Naive thymus-derived CD4-positive, alpha-beta T cell (primary cell): ENCODE measurements around the gene RARRES1. TPM values are rescaled to one million over a fixed set of nuclear protein-coding genes. Genes with fewer than 3 reads are reported as not detected.

Experiments used
- ATAC-seq: fragments of 150-1000 bp; cut with Tn5 transposase; 2 replicates; pipeline ENCODE4 v1.10.0; 2021; ENCODE audit warnings: mild to moderate bottlenecking, moderate library complexity
- CTCF ChIA-PET: fragments of 350-600 bp; sonication (Branson Sonifier 250); formaldehyde crosslinking; loops from one replicate; lab custom pipeline; 2021; ENCODE audit warnings: antibody characterized with exemption; lab: Charles Lee
- POLR2A ChIA-PET: fragments of 350-600 bp; sonication (Branson Sonifier 250); formaldehyde crosslinking; loops from one replicate; lab custom pipeline; 2021; ENCODE audit warnings: antibody characterized with exemption, inconsistent platforms; lab: Charles Lee
- DNase-seq, 9 donors: peaks; one replicate each; pipeline versions ENCODE4 v3.0.0 to v3.0.0-alpha.2; 2020 to 2022; ENCODE audit warnings: mixed read lengths in 1 of 9
- H3K27ac ChIP-seq: one replicate; pipeline ENCODE4 v1.7.0; 2013; ENCODE audit warnings: mild to moderate bottlenecking, low read depth, low read length, moderate library complexity
- H3K27me3 ChIP-seq, 2 donors: one replicate each; pipeline ENCODE4 v1.7.0; 2013; ENCODE audit warnings: low read length in 2 of 2, mild to moderate bottlenecking in 2 of 2, moderate library complexity in 2 of 2; ENCODE audit not compliant: control insufficient read depth in 2 of 2, insufficient read depth in 2 of 2
- H3K36me3 ChIP-seq, 3 experiments: 1 replicate in 2 of 3; 2 replicates in 1 of 3; pipeline ENCODE4 v1.7.0; 2013; ENCODE audit warnings: low read length in 3 of 3, mild to moderate bottlenecking in 3 of 3, moderate library complexity in 1 of 3; ENCODE audit not compliant: insufficient read depth in 3 of 3, control insufficient read depth in 2 of 3
- H3K4me1 ChIP-seq, 2 donors: one replicate each; pipeline ENCODE4 v1.7.0; 2013; ENCODE audit warnings: low read length in 2 of 2, mild to moderate bottlenecking in 2 of 2, moderate library complexity in 1 of 2; ENCODE audit not compliant: control insufficient read depth in 2 of 2, insufficient read depth in 2 of 2
- H3K4me3 ChIP-seq: 2 replicates; pipeline ENCODE4 v1.7.0; 2013; ENCODE audit warnings: mild to moderate bottlenecking, low read length
- H3K9me3 ChIP-seq, 3 experiments: 1 replicate in 2 of 3; 2 replicates in 1 of 3; pipeline ENCODE4 v1.7.0; 2013; ENCODE audit warnings: low read length in 3 of 3; ENCODE audit not compliant: control insufficient read depth in 2 of 3
- H3K27ac Mint-ChIP-seq, 9 donors: one replicate each; pipeline ENCODE4 v1.8.0; 2020 to 2022; ENCODE audit warnings: mixed read lengths in 9 of 9, mild to moderate bottlenecking in 8 of 9, moderate library complexity in 5 of 9, inconsistent platforms in 2 of 9
- H3K27me3 Mint-ChIP-seq, 5 donors: one replicate each; pipeline ENCODE4 v1.8.0; 2021 to 2022; ENCODE audit warnings: mixed read lengths in 5 of 5, mild to moderate bottlenecking in 1 of 5
- H3K36me3 Mint-ChIP-seq, 5 donors: one replicate each; pipeline ENCODE4 v1.8.0; 2020 to 2022; ENCODE audit warnings: mixed read lengths in 5 of 5, mild to moderate bottlenecking in 3 of 5, inconsistent platforms in 1 of 5
- H3K4me1 Mint-ChIP-seq, 7 donors: one replicate each; pipeline ENCODE4 v1.8.0; 2020 to 2022; ENCODE audit warnings: mixed read lengths in 7 of 7, mild to moderate bottlenecking in 3 of 7, inconsistent platforms in 1 of 7
- H3K4me3 Mint-ChIP-seq, 10 donors: one replicate each; pipeline ENCODE4 v1.8.0; 2020 to 2022; ENCODE audit warnings: mild to moderate bottlenecking in 10 of 10, mixed read lengths in 10 of 10, moderate library complexity in 6 of 10, inconsistent platforms in 2 of 10
- H3K9me3 Mint-ChIP-seq, 11 donors: one replicate each; pipeline ENCODE4 v1.8.0; 2020 to 2022; ENCODE audit warnings: mixed read lengths in 11 of 11, mild to moderate bottlenecking in 4 of 11, inconsistent platforms in 1 of 11, moderate library complexity in 1 of 11
- intact Hi-C, 2 donors: fragments of 100-400 bp; cut with micrococcal nuclease; formaldehyde crosslinking; loops; one replicate each; pipeline ENCODE4 v1.15.1; 2023
- polyA plus RNA-seq, 2 donors: library from polyadenylated mRNA; unstranded; fragments of 300-500 nt; fragmentation: Illumina TruSeq; gene quantifications; one replicate each; pipeline ENCODE4 v1.2.3, GENCODE V29; 2021
- total RNA-seq, 6 experiments: library from RNA in 5 of 6; stranded (reverse) in 5 of 6; gene quantifications; 1 replicate in 5 of 6; 2 replicates in 1 of 6; pipeline ENCODE4 v1.2.3 and lab custom pipeline; 2021 to 2026

Gene RARRES1
- total and polyA plus RNA-seq, 7 experiments from 2014 or later = not detected

GRCh38 chr3:158737410-158737809 lies 5.2 kb upstream of the RARRES1 start:
- Mint-ChIP-seq H3K9me3 (peaks cover 0 to 14% (median 3%) of the 10 kb centered on the region in 11 donors), H3K27ac (no peak overlapping the region), H3K27me3 (no peaks in the 10 kb centered on the region), H3K4me1 (peaks cover 6 to 23% (median 13%) of the 10 kb centered on the region in 7 donors), H3K4me3 (no peak overlapping the region), H3K36me3 (peaks cover 0 to 18% (median 4%) of the 10 kb centered on the region in 5 donors)
- CTCF ChIA-PET = no interaction called here
- POLR2A ChIA-PET = no interaction called here
- peaks cover 0 to 5% of the 10 kb centered on the region in 2 donors for H3K4me1 ChIP-seq
- intact Hi-C loops = no loop called here
- no peaks in the 10 kb centered on the region for H3K36me3 ChIP-seq
- ATAC-seq (no peak), DNase-seq (no peak)
- peaks cover 0 to 4% (median 0%) of the 10 kb centered on the region in 3 experiments for H3K9me3 ChIP-seq
- no peaks in the 10 kb centered on the region for H3K27me3 ChIP-seq
- no peak overlapping the region for H3K4me3 ChIP-seq
- H3K27ac ChIP-seq = no peak overlapping the region

- peaks cover 0 to 10% (median 6%) of the 10 kb centered on the region in 7 donors for H3K4me1 Mint-ChIP-seq
- H3K36me3 Mint-ChIP-seq = peaks cover 0 to 18% (median 4%) of the 10 kb centered on the region in 5 donors
- POLR2A ChIA-PET = no interaction called here
- H3K4me1 ChIP-seq = no peaks in the 10 kb centered on the region
- H3K36me3 ChIP-seq = no peaks in the 10 kb centered on the region
- no peak for DNase-seq
- intact Hi-C loops = no loop called here
- H3K27ac Mint-ChIP-seq = no peak overlapping the region
- H3K9me3 ChIP-seq = peaks cover 0 to 4% (median 0%) of the 10 kb centered on the region in 3 experiments
- no peak overlapping the region for H3K27ac ChIP-seq
- CTCF ChIA-PET = no interaction called here
- H3K4me3 ChIP-seq = no peak overlapping the region
- ATAC-seq = no peak
- peaks cover 0 to 4% (median 0%) of the 10 kb centered on the region in 5 donors for H3K27me3 Mint-ChIP-seq
- H3K4me3 Mint-ChIP-seq = no peak overlapping the region
- no peaks in the 10 kb centered on the region for H3K27me3 ChIP-seq
- peaks cover 0 to 14% (median 3%) of the 10 kb centered on the region in 11 donors for H3K9me3 Mint-ChIP-seq
These were observed 3.2 kb upstream of the RARRES1 start for GRCh38 chr3:158735296-158736033.

DNA sequence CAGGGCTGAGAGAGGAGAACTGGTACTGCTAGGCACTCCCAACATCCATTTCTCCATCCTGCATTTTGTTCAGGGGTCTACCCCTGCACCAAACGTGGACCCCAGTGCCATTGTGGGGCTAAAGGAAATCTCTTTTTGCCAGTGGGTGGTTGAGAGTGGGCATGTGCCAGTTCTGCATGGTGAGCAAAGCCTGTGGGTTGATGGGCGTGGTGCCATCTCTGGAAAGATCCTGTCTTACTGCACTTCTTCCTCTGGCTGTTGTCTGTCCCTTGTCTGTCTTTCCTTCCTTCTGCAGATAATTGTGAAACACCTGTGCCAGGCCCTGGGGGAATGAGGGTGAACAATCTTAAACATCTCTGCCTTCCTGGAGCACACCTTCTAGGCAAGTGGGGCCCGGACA lies 1.4 kb upstream of the RARRES1 start:
- ChIA-PET POLR2A (no interaction called here), CTCF (no interaction called here)
- no peaks in the 10 kb centered on the region for H3K4me1 ChIP-seq
- intact Hi-C loops = no loop called here
- H3K4me3 Mint-ChIP-seq = peak overlapping the region in 9 of 10 donors; percentile 6 to 71 (median 50)
- no peak overlapping the region for H3K4me3 ChIP-seq
- peaks cover 0 to 4% (median 0%) of the 10 kb centered on the region in 3 experiments for H3K9me3 ChIP-seq
- peaks cover 0 to 18% (median 4%) of the 10 kb centered on the region in 5 donors for H3K36me3 Mint-ChIP-seq
- ATAC-seq (no peak), DNase-seq (no peak)
- H3K27me3 ChIP-seq = no peaks in the 10 kb centered on the region
- no peaks in the 10 kb centered on the region for H3K36me3 ChIP-seq
- H3K27me3 Mint-ChIP-seq = peaks cover 0 to 4% (median 0%) of the 10 kb centered on the region in 5 donors
- H3K27ac ChIP-seq = no peak overlapping the region
- H3K27ac Mint-ChIP-seq = no peak overlapping the region
- peaks cover 0 to 14% (median 3%) of the 10 kb centered on the region in 11 donors for H3K9me3 Mint-ChIP-seq
- H3K4me1 Mint-ChIP-seq = peaks cover 0 to 13% (median 6%) of the 10 kb centered on the region in 7 donors

GRCh38 chr3:158732856-158733200 lies 571 bp upstream of the RARRES1 start:
- ChIA-PET CTCF (no interaction called here), POLR2A (no interaction called here)
- Mint-ChIP-seq H3K27ac (no peak overlapping the region), H3K4me1 (peaks cover 0 to 18% (median 11%) of the 10 kb centered on the region in 7 donors), H3K9me3 (peaks cover 0 to 14% (median 3%) of the 10 kb centered on the region in 11 donors), H3K36me3 (peaks cover 0 to 18% (median 2%) of the 10 kb centered on the region in 5 donors), H3K4me3 (peak overlapping the region in 6 of 10 donors; percentile 6 to 71 (median 32)), H3K27me3 (peaks cover 0 to 4% (median 0%) of the 10 kb centered on the region in 5 donors)
- Histone ChIP-seq H3K4me3 (no peak overlapping the region), H3K4me1 (no peaks in the 10 kb centered on the region), H3K27ac (no peak overlapping the region), H3K27me3 (no peaks in the 10 kb centered on the region), H3K36me3 (no peaks in the 10 kb centered on the region), H3K9me3 (peaks cover 0 to 4% (median 0%) of the 10 kb centered on the region in 3 experiments)
- no peak for ATAC-seq
- intact Hi-C loops = no loop called here
- DNase-seq = no peak

GRCh38 chr3:158731486-158731885 lies 771 bp downstream of the RARRES1 start:
- H3K4me3 ChIP-seq = peak overlapping the region; percentile 30

DNA sequence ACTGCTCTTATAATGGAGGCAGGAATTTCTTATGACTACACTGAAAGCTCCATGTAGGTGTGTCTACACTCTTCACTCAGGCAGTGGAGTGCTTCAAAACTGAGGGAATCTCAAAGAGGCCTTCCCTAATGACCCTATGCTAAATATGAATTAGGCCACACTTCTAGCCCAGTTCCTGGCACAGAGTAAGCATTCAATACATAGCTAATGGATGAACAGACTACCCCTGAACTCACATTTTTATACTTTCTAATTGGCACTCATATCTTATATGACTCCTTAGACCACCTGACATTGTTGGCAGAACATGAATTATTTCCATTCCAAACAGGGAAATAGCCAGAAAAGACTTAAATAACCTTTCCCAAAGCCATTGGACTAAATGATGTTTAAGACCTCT lies 3.4 kb downstream of the RARRES1 start:
- Mint-ChIP-seq H3K27ac (no peak overlapping the region), H3K4me3 (peak overlapping the region in 1 of 10 donors; percentile 19), H3K36me3 (peaks cover 0 to 3% (median 0%) of the 10 kb centered on the region in 5 donors), H3K27me3 (peaks cover 0 to 4% (median 0%) of the 10 kb centered on the region in 5 donors), H3K4me1 (peaks cover 0 to 50% (median 18%) of the 10 kb centered on the region in 7 donors), H3K9me3 (peaks cover 0 to 1% (median 0%) of the 10 kb centered on the region in 11 donors)
- ChIA-PET POLR2A (no interaction called here), CTCF (interaction anchor here (0.6 to 4.7 kb wide), 5 partner anchors 11 to 63 kb away, joined by 3 to 42 read pairs (median 5); no protein-coding TSS in a partner anchor)
- H3K27me3 ChIP-seq = no peaks in the 10 kb centered on the region
- H3K36me3 ChIP-seq = no peaks in the 10 kb centered on the region
- no peak overlapping the region for H3K27ac ChIP-seq
- H3K4me3 ChIP-seq = no peak overlapping the region
- ATAC-seq (no peak), DNase-seq (no peak)
- H3K4me1 ChIP-seq = peaks cover 0 to 4% of the 10 kb centered on the region in 2 donors
- H3K9me3 ChIP-seq = no peaks in the 10 kb centered on the region
- intact Hi-C loops = no loop called here

More at GRCh38 chr3:158731486-158731885, 771 bp downstream of the RARRES1 start:
- Mint-ChIP-seq H3K9me3 (peaks cover 0 to 14% (median 3%) of the 10 kb centered on the region in 11 donors), H3K27ac (no peak overlapping the region), H3K27me3 (peaks cover 0 to 4% (median 0%) of the 10 kb centered on the region in 5 donors), H3K36me3 (peaks cover 0 to 14% (median 2%) of the 10 kb centered on the region in 5 donors), H3K4me3 (peak overlapping the region; percentile 36 to 82 (median 65)), H3K4me1 (peaks cover 0 to 31% (median 18%) of the 10 kb centered on the region in 7 donors)
- Histone ChIP-seq H3K4me1 (peaks cover 0 to 4% of the 10 kb centered on the region in 2 donors), H3K9me3 (peaks cover 0 to 4% (median 0%) of the 10 kb centered on the region in 3 experiments), H3K36me3 (no peaks in the 10 kb centered on the region), H3K27ac (no peak overlapping the region), H3K27me3 (no peaks in the 10 kb centered on the region)
- intact Hi-C loops = no loop called here
- ATAC-seq (no peak), DNase-seq (no peak)
- CTCF ChIA-PET = interaction anchor here (0.8 kb wide), 1 partner anchor 14 kb away, joined by 3 read pairs; no protein-coding TSS in a partner anchor
- POLR2A ChIA-PET = no interaction called here
